ENCODE data around the gene PNPLA3. TPM values are rescaled to one million over a fixed set of nuclear protein-coding genes. Genes with fewer than 3 reads are reported as not detected.

The PNPLA3 gene, protein sequence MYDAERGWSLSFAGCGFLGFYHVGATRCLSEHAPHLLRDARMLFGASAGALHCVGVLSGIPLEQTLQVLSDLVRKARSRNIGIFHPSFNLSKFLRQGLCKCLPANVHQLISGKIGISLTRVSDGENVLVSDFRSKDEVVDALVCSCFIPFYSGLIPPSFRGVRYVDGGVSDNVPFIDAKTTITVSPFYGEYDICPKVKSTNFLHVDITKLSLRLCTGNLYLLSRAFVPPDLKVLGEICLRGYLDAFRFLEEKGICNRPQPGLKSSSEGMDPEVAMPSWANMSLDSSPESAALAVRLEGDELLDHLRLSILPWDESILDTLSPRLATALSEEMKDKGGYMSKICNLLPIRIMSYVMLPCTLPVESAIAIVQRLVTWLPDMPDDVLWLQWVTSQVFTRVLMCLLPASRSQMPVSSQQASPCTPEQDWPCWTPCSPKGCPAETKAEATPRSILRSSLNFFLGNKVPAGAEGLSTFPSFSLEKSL
- 4.7 TPM for polyA plus RNA-seq (2012; ENCODE audit: insufficient read length, low read depth)

DNA sequence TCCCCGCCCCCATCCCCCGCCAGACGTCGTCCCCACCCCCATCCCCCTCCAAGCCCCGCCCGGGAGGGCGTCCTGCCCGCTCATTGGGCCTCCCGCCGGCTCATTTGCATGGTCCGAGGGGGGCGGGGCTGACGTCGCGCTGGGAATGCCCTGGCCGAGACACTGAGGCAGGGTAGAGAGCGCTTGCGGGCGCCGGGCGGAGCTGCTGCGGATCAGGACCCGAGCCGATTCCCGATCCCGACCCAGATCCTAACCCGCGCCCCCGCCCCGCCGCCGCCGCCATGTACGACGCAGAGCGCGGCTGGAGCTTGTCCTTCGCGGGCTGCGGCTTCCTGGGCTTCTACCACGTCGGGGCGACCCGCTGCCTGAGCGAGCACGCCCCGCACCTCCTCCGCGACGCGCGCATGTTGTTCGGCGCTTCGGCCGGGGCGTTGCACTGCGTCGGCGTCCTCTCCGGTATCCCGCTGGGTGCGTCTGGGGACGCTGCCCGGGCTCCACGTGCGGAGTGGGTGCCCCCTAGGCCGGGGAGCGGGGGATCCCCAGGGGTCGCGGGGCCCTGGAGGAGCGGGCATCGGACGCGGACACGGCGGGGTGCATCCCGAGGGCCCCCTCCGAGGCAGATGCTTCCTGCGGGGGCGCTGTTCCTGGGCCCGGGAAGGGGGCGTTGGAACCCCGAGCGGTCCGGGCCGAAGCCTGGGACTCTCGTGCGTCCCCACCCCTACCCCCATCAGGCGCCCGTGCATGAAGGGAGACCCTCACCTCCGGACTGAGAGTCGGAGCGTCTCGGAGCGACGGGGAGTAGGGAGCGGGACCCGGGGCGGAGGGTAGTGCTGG is at the start of gene PNPLA3:
Gene PNPLA3 (plus strand): TSS at position 175 of the 834 bp plus-strand sequence. CDS start 107 bp downstream, at position 282.
- TF ChIP-seq, protein P1, sequence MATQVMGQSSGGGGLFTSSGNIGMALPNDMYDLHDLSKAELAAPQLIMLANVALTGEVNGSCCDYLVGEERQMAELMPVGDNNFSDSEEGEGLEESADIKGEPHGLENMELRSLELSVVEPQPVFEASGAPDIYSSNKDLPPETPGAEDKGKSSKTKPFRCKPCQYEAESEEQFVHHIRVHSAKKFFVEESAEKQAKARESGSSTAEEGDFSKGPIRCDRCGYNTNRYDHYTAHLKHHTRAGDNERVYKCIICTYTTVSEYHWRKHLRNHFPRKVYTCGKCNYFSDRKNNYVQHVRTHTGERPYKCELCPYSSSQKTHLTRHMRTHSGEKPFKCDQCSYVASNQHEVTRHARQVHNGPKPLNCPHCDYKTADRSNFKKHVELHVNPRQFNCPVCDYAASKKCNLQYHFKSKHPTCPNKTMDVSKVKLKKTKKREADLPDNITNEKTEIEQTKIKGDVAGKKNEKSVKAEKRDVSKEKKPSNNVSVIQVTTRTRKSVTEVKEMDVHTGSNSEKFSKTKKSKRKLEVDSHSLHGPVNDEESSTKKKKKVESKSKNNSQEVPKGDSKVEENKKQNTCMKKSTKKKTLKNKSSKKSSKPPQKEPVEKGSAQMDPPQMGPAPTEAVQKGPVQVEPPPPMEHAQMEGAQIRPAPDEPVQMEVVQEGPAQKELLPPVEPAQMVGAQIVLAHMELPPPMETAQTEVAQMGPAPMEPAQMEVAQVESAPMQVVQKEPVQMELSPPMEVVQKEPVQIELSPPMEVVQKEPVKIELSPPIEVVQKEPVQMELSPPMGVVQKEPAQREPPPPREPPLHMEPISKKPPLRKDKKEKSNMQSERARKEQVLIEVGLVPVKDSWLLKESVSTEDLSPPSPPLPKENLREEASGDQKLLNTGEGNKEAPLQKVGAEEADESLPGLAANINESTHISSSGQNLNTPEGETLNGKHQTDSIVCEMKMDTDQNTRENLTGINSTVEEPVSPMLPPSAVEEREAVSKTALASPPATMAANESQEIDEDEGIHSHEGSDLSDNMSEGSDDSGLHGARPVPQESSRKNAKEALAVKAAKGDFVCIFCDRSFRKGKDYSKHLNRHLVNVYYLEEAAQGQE (IDR thresholded peaks at IDR 0.05; ENCODE audit: insufficient read depth in 1 of 2, low read depth in 2 of 2, low read length in 2 of 2) = no peak
- peak; percentile 16 for TF ChIP-seq FOXP2 (optimal IDR thresholded peaks at IDR 0.05; ENCODE audit: borderline replicate concordance, extremely low read depth, extremely low read length, insufficient read depth)
- no peak for TF ChIP-seq SIN3A (IDR thresholded peaks at IDR 0.05; ENCODE audit: borderline replicate concordance, insufficient read depth, low read length)
- peak; percentile 79 for TF ChIP-seq POLR2AphosphoS5 (IDR thresholded peaks at IDR 0.05; ENCODE audit: low read depth, low read length)
- 0 out of 2 replicates have a peak, but pooled peaks have one; percentile 41 for TF ChIP-seq TAF1 (IDR thresholded peaks at IDR 0.05; ENCODE audit: borderline replicate concordance, insufficient read depth, low read length)

DNA sequence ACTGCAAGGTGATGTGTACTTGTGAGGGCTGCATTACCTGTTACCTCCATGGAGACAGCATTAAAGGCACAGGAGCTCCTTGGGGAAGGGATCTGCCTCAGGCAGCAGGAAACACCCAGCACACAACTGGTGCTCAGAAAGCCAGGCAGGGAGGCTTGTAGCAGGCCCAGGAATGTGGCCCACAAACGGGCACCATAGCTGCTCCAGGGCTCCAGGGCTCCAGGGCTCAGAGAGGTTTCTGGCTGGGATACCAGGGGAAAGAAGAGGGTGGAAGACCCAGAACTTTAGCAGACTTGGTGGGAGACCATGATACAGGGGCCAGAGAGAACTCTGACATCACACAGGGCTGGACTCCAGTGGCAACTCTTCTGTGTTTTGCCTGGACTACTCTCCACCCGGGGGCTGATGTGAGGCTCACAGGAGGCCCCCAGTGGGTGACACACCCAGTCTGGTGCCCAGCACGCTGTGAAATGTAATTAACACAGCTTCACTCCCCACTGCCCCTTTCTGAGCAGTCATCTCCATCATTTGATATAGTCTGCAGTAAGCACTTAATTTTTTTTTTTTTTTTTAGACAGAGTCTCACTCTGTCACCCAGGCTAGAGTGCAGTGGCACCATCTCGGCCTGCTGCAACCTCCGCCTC is 46.6 kb upstream of the PNPLA3 start:
- no peak for TF ChIP-seq FOXP2 (optimal IDR thresholded peaks at IDR 0.05; ENCODE audit: borderline replicate concordance, extremely low read depth, extremely low read length, insufficient read depth)
- TF ChIP-seq, protein P1 (IDR thresholded peaks at IDR 0.05; ENCODE audit: insufficient read depth in 1 of 2, low read depth in 2 of 2, low read length in 2 of 2) = no peak
- TF ChIP-seq POLR2AphosphoS5 (IDR thresholded peaks at IDR 0.05; ENCODE audit: low read depth, low read length) = no peak
- TF ChIP-seq TAF1 (IDR thresholded peaks at IDR 0.05; ENCODE audit: borderline replicate concordance, insufficient read depth, low read length) = no peak

DNA sequence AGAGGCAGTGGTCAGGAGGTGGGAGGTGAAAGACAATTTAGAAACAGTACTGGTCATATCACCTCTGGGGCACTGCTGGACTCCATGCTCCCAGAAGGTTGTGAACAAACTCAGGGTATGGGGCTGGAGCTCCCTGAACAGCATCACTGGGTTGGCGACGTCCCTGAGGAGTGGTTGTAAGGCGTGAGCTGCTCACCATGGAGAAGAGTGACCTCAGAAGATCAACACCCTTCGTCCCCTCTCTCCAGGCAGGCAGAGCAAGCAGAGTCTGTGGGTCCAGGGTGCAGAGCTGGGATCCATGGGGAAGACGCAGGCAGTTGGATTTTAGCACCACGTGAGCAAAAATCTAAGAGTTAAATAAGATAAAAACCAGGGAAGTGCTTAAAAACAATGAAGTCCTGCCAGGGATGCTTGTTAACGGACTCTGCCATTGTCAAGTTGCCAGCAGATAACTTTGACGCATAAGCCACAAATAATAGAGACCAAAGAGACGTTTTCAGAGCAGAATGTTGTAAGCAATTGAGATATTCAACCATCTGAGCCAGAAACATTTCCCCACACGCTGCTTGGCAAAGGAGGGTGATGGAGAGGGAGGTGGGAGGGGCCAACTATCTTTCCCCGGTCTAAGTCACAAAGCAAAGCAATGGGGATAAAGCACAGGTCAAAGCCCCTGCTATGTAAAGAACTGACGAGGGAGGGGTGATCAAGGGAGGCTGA is 45.4 kb upstream of the PNPLA3 start:
- TF ChIP-seq TAF1 (IDR thresholded peaks at IDR 0.05; ENCODE audit: borderline replicate concordance, insufficient read depth, low read length) = no peak
- TF ChIP-seq, protein P1 (IDR thresholded peaks at IDR 0.05; ENCODE audit: insufficient read depth in 1 of 2, low read depth in 2 of 2, low read length in 2 of 2) = no peak
- no peak for TF ChIP-seq POLR2AphosphoS5 (IDR thresholded peaks at IDR 0.05; ENCODE audit: low read depth, low read length)
- TF ChIP-seq SIN3A (IDR thresholded peaks at IDR 0.05; ENCODE audit: borderline replicate concordance, insufficient read depth, low read length) = no peak
- no peak for TF ChIP-seq FOXP2 (optimal IDR thresholded peaks at IDR 0.05; ENCODE audit: borderline replicate concordance, extremely low read depth, extremely low read length, insufficient read depth)

DNA sequence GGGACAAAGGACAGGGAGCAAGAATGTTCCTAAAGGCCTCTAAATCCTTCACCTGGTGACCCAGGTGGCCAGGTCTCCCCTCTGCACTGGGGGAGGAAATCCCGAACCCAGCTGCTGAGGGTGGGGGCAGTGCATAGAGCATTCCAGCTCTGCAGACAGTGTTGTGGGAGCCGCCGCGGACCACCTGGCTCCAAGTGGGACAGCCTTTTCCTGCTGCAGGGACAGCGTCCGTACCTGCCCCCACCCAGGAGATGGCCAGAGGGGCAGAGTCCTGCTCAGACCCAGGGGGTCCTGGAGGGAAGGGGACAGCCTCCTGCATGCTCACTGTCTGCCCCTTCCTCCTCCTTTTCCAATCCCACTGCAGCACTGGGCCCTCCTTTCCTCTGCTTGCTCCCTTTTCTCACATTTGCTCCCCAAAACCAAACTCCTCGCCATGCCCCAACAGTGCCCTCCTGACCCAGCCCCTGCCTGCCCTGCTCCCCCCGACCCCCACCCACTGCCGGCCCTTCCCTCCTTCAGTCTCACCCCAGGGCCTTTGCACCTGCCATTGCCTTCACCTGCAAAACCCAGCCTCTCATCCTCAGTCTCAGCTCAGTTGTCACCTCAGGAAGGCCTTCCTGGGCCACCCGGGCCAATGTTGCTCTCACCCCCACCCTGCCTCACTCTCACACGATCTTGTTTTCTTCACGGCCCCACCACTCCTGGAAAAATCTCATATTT is 44.6 kb upstream of the PNPLA3 start:
- TF ChIP-seq TAF1 (IDR thresholded peaks at IDR 0.05; ENCODE audit: borderline replicate concordance, insufficient read depth, low read length) (no peak), FOXP2 (optimal IDR thresholded peaks at IDR 0.05; ENCODE audit: borderline replicate concordance, extremely low read depth, extremely low read length, insufficient read depth) (no peak), POLR2AphosphoS5 (IDR thresholded peaks at IDR 0.05; ENCODE audit: low read depth, low read length) (no peak), SIN3A (IDR thresholded peaks at IDR 0.05; ENCODE audit: borderline replicate concordance, insufficient read depth, low read length) (no peak)
- TF ChIP-seq, protein P1 (IDR thresholded peaks at IDR 0.05; ENCODE audit: insufficient read depth in 1 of 2, low read depth in 2 of 2, low read length in 2 of 2) = no peak

Measured in PFSK-1 (cell line).